ENCODE results near the gene ATG16L2. TPM values are rescaled to one million over a fixed set of nuclear protein-coding genes. Genes with fewer than 3 reads are reported as not detected.

ATG16L2 gene
- total RNA-seq, 1 donor from 2014 or later = 9.6 TPM

GRCh38 chr11:72807021-72807693 lies 7.1 kb upstream of the ATG16L2 start:
- H3K9ac ChIP-seq (ENCODE audit: low read length) = no peak overlapping the region
- peaks cover 1% of the 10 kb centered on the region for H3K9me3 Mint-ChIP-seq (ENCODE audit: unreplicated experiment)
- no peak overlapping the region for H3K4me3 Mint-ChIP-seq (ENCODE audit: unreplicated experiment)
- H3K4me1 ChIP-seq (ENCODE audit: insufficient read depth, low read length) = peaks cover 7% of the 10 kb centered on the region
- no peaks in the 10 kb centered on the region for H3K27me3 ChIP-seq (ENCODE audit: insufficient read depth, low read length)
- no peaks in the 10 kb centered on the region for H3K36me3 ChIP-seq (ENCODE audit: insufficient read depth, low read length)
- H3K4me3 ChIP-seq (ENCODE audit: insufficient read depth, low read depth, low read length) = no peak overlapping the region
- H3K27ac Mint-ChIP-seq (ENCODE audit: unreplicated experiment) = no peak overlapping the region
- no peak overlapping the region for H2AFZ ChIP-seq (ENCODE audit: low read depth, low read length)
- no peak for TF ChIP-seq EZH2 (IDR thresholded peaks at IDR 0.05; ENCODE audit: insufficient read depth, low read length)
- TF ChIP-seq, protein P1, sequence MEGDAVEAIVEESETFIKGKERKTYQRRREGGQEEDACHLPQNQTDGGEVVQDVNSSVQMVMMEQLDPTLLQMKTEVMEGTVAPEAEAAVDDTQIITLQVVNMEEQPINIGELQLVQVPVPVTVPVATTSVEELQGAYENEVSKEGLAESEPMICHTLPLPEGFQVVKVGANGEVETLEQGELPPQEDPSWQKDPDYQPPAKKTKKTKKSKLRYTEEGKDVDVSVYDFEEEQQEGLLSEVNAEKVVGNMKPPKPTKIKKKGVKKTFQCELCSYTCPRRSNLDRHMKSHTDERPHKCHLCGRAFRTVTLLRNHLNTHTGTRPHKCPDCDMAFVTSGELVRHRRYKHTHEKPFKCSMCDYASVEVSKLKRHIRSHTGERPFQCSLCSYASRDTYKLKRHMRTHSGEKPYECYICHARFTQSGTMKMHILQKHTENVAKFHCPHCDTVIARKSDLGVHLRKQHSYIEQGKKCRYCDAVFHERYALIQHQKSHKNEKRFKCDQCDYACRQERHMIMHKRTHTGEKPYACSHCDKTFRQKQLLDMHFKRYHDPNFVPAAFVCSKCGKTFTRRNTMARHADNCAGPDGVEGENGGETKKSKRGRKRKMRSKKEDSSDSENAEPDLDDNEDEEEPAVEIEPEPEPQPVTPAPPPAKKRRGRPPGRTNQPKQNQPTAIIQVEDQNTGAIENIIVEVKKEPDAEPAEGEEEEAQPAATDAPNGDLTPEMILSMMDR (IDR thresholded peaks at IDR 0.05; ENCODE audit: insufficient read depth, low read depth, low read length) = no peak
- no peak overlapping the region for H3K4me2 ChIP-seq (ENCODE audit: low read length)
- no peaks in the 10 kb centered on the region for H4K20me1 ChIP-seq (ENCODE audit: insufficient read depth, low read length)
- DNase-seq (ENCODE audit: low read depth) = peak; percentile 54
- H3K79me2 ChIP-seq (ENCODE audit: insufficient read depth, low read length) = peaks cover 4% of the 10 kb centered on the region
- no peaks in the 10 kb centered on the region for H3K9me3 ChIP-seq (ENCODE audit: insufficient read depth, low read depth, low read length)
- H3K27me3 Mint-ChIP-seq (ENCODE audit: low read depth, unreplicated experiment) = no peaks in the 10 kb centered on the region
- H3K4me1 Mint-ChIP-seq (ENCODE audit: low read depth, unreplicated experiment) = peaks cover 2% of the 10 kb centered on the region
- H3K27ac ChIP-seq (ENCODE audit: low read depth, low read length) = peak overlapping the region; percentile 12
- H3K36me3 Mint-ChIP-seq (ENCODE audit: low read depth, unreplicated experiment) = peaks cover 3% of the 10 kb centered on the region
- FAIRE-seq = no peak

DNA sequence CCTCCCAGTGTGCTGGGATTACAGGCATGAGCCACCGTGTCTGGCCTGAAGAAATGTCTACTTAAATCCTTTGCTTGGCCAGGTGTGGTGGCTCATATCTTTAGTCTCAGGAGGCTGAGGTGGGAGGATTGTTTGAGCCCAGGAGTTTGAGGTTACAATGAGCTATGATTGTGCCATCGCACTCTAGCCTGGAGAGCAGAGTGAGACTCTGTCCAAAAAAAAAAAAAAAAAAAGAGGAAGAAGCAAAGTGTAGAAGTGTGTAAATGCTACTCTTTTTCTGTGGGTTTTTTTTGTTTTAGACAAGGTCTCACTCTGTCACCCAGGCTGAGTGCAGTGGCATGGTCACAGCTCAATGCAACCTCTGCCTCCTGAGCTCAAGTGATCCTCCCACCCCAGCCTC lies 6.4 kb upstream of the ATG16L2 start:
- no peak overlapping the region for H3K27ac ChIP-seq (ENCODE audit: low read depth, low read length)
- FAIRE-seq = no peak

More for the DNA sequence above, 6.4 kb upstream of the ATG16L2 start:
- H3K27me3 ChIP-seq (ENCODE audit: insufficient read depth, low read length) = no peaks in the 10 kb centered on the region
- H3K27ac Mint-ChIP-seq (ENCODE audit: unreplicated experiment) = no peak overlapping the region
- H3K4me1 Mint-ChIP-seq (ENCODE audit: low read depth, unreplicated experiment) = peaks cover 6% of the 10 kb centered on the region
- H3K36me3 ChIP-seq (ENCODE audit: insufficient read depth, low read length) = no peaks in the 10 kb centered on the region
- no peak overlapping the region for H3K9ac ChIP-seq (ENCODE audit: low read length)
- peaks cover 9% of the 10 kb centered on the region for H3K79me2 ChIP-seq (ENCODE audit: insufficient read depth, low read length)
- H3K4me3 ChIP-seq (ENCODE audit: insufficient read depth, low read depth, low read length) = no peak overlapping the region
- TF ChIP-seq, protein P1 (IDR thresholded peaks at IDR 0.05; ENCODE audit: insufficient read depth, low read depth, low read length) = no peak
- no peak for TF ChIP-seq EZH2 (IDR thresholded peaks at IDR 0.05; ENCODE audit: insufficient read depth, low read length)
- peaks cover 11% of the 10 kb centered on the region for H3K4me1 ChIP-seq (ENCODE audit: insufficient read depth, low read length)
- H3K9me3 ChIP-seq (ENCODE audit: insufficient read depth, low read depth, low read length) = no peaks in the 10 kb centered on the region
- no peak for DNase-seq (ENCODE audit: low read depth)
- no peak overlapping the region for H3K4me2 ChIP-seq (ENCODE audit: low read length)
- no peak overlapping the region for H2AFZ ChIP-seq (ENCODE audit: low read depth, low read length)
- no peak overlapping the region for H3K4me3 Mint-ChIP-seq (ENCODE audit: unreplicated experiment)
- H3K27me3 Mint-ChIP-seq (ENCODE audit: low read depth, unreplicated experiment) = no peaks in the 10 kb centered on the region
- H3K36me3 Mint-ChIP-seq (ENCODE audit: low read depth, unreplicated experiment) = peaks cover 3% of the 10 kb centered on the region
- peaks cover 1% of the 10 kb centered on the region for H3K9me3 Mint-ChIP-seq (ENCODE audit: unreplicated experiment)
- no peaks in the 10 kb centered on the region for H4K20me1 ChIP-seq (ENCODE audit: insufficient read depth, low read length)

All from astrocyte (in vitro differentiated cells and primary cell).